Adrenal gland (tissue), 5 donors: Measurements from ENCODE around the gene KRTAP4-12.
"Not testable (repeated sequence)": the region's sequence is repeated elsewhere in the genome, so short reads cannot be mapped to it uniquely, and the experiment has no call there.

Source experiments
- POLR2A ChIP-seq, 2 donors: fragments of 450-650 bp; IDR thresholded peaks; one replicate each; pipeline ENCODE4 v1.6.1; 2017; ENCODE audit warnings: antibody characterized with exemption in 2 of 2, mild to moderate bottlenecking in 2 of 2, moderate library complexity in 1 of 2
- TF ChIP-seq, protein P1 (sequence below), 6 experiments: fragments of 450-650 bp in 4 of 6; fragments of 200-600 bp in 2 of 6; sonication (generic) in 1 of 6; IDR thresholded peaks; 1 replicate in 5 of 6; 2 replicates in 1 of 6; pipeline versions ENCODE4 v1.5.1 to v1.8.0; 2016 to 2021; ENCODE audit warnings: antibody characterized with exemption in 6 of 6, mild to moderate bottlenecking in 2 of 6, moderate library complexity in 1 of 6
- donor health status: DM: no; HTN: no; CAD: no.

DNA sequence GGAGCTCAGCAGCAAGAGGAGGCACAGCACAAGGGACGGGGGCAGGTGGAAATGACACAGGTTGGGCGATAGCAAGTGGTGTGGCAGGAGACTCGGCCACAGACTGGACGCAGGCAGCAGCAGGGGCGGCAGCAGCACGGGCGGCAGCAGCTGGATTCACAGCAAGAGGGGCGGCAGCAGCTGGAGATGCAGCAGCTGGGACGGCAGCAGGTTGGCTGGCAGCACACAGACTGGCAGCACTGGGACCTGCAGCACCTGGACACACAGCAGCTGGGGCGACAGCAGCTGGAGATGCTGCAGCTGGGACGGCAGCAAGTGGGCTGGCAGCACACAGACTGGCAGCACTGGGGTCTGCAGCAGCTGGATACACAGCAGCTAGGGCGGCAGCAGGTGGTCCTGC is 15.9 kb upstream of the KRTAP4-12 start:
- TF ChIP-seq, protein P1, sequence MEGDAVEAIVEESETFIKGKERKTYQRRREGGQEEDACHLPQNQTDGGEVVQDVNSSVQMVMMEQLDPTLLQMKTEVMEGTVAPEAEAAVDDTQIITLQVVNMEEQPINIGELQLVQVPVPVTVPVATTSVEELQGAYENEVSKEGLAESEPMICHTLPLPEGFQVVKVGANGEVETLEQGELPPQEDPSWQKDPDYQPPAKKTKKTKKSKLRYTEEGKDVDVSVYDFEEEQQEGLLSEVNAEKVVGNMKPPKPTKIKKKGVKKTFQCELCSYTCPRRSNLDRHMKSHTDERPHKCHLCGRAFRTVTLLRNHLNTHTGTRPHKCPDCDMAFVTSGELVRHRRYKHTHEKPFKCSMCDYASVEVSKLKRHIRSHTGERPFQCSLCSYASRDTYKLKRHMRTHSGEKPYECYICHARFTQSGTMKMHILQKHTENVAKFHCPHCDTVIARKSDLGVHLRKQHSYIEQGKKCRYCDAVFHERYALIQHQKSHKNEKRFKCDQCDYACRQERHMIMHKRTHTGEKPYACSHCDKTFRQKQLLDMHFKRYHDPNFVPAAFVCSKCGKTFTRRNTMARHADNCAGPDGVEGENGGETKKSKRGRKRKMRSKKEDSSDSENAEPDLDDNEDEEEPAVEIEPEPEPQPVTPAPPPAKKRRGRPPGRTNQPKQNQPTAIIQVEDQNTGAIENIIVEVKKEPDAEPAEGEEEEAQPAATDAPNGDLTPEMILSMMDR (IDR thresholded peaks at IDR 0.05), result not testable (repeated sequence)
- TF ChIP-seq POLR2A (IDR thresholded peaks at IDR 0.05), result not testable (repeated sequence)
